HUES48 (cell line): ENCODE measurements around the gene ZNF559.

ENCODE experiments used
- H3K27ac ChIP-seq: one replicate; pipeline ENCODE4 v1.7.0; 2013; ENCODE audit warnings: low read depth, low read length, inconsistent platforms
- H3K27me3 ChIP-seq: 2 replicates; pipeline ENCODE4 v1.6.1; 2013; ENCODE audit warnings: mild to moderate bottlenecking, low read length; ENCODE audit not compliant: control insufficient read depth, insufficient read depth
- H3K36me3 ChIP-seq: 2 replicates; pipeline ENCODE4 v1.6.1; 2013; ENCODE audit warnings: low read length; ENCODE audit not compliant: control insufficient read depth, insufficient read depth
- H3K4me1 ChIP-seq: 2 replicates; pipeline ENCODE4 v1.6.1; 2013; ENCODE audit warnings: mild to moderate bottlenecking, low read length; ENCODE audit not compliant: control insufficient read depth, insufficient read depth
- H3K4me3 ChIP-seq: 2 replicates; pipeline ENCODE4 v1.5.1; 2013; ENCODE audit warnings: mild to moderate bottlenecking, low read depth, low read length
- H3K9ac ChIP-seq: 2 replicates; pipeline ENCODE4 v1.6.1; 2013; ENCODE audit warnings: mild to moderate bottlenecking, low read depth, low read length, moderate library complexity
- H3K9me3 ChIP-seq: 2 replicates; pipeline ENCODE4 v1.6.1; 2013; ENCODE audit warnings: low read length; ENCODE audit not compliant: control insufficient read depth, insufficient read depth

ZNF559 gene

GRCh38 chr19:9353011-9353410 is 29.0 kb downstream of the ZNF559 start:
- no peak overlapping the region for H3K4me3 ChIP-seq
- no peak overlapping the region for H3K9ac ChIP-seq

GRCh38 chr19:9354651-9355050 is 30.7 kb downstream of the ZNF559 start:
- peaks cover 85% of the 10 kb centered on the region for H3K9me3 ChIP-seq
- H3K27me3 ChIP-seq: no peaks in the 10 kb centered on the region
- H3K27ac ChIP-seq: no peak overlapping the region
- H3K4me3 ChIP-seq: no peak overlapping the region
- H3K9ac ChIP-seq: no peak overlapping the region
- no peaks in the 10 kb centered on the region for H3K4me1 ChIP-seq
- no peaks in the 10 kb centered on the region; the same call in 1 of the 2 replicates for H3K36me3 ChIP-seq

More at GRCh38 chr19:9353011-9353410, 29.0 kb downstream of the ZNF559 start:
- no peaks in the 10 kb centered on the region for H3K4me1 ChIP-seq
- H3K9me3 ChIP-seq: peaks cover 85% of the 10 kb centered on the region
- no peaks in the 10 kb centered on the region; the same call in 1 of the 2 replicates for H3K36me3 ChIP-seq
- no peaks in the 10 kb centered on the region for H3K27me3 ChIP-seq
- no peak overlapping the region for H3K27ac ChIP-seq

- H3K9ac ChIP-seq: no peak within 1 kb of the TSS
- no peak within 1 kb of the TSS for H3K27ac ChIP-seq
- H3K4me1 ChIP-seq: no peaks in the 10 kb centered on the region
- no peaks in the 10 kb centered on the region; the same call in 1 of the 2 replicates for H3K36me3 ChIP-seq
- H3K4me3 ChIP-seq: no peak within 1 kb of the TSS
- no peaks in the 10 kb centered on the region for H3K27me3 ChIP-seq
- peaks cover 84% of the 10 kb centered on the region for H3K9me3 ChIP-seq
Observed at GRCh38 chr19:9362905-9363304, 38.9 kb downstream of the ZNF559 start, which contains the start of gene ZNF177. Gene ZNF177, plus strand, starts transcription at chr19:9363013. Its CDS starts 15,299 bp downstream, at chr19:9378312.

- H3K4me1 ChIP-seq: no peaks in the 10 kb centered on the region
- no peaks in the 10 kb centered on the region for H3K36me3 ChIP-seq
Observed at GRCh38 chr19:9370738-9371619, 47.0 kb downstream of the ZNF559 start.

GRCh38 chr19:9381361-9381785 is 57.4 kb downstream of the ZNF559 start:
- peak overlapping the region; percentile 2; the same call in 1 of the 2 replicates for H3K4me3 ChIP-seq
- peaks cover 98% of the 10 kb centered on the region for H3K9me3 ChIP-seq
- no peak overlapping the region for H3K27ac ChIP-seq
- no peak overlapping the region for H3K9ac ChIP-seq
- no peaks in the 10 kb centered on the region for H3K27me3 ChIP-seq
- no peaks in the 10 kb centered on the region for H3K4me1 ChIP-seq
- H3K36me3 ChIP-seq: peaks cover 53% of the 10 kb centered on the region

More at GRCh38 chr19:9370738-9371619, 47.0 kb downstream of the ZNF559 start:
- Histone ChIP-seq H3K9ac (no peak overlapping the region), H3K9me3 (peaks cover 99% of the 10 kb centered on the region), H3K27ac (no peak overlapping the region), H3K27me3 (no peaks in the 10 kb centered on the region), H3K4me3 (no peak overlapping the region)
